GM21360 (cell line): Measurements from ENCODE around the gene CHRND.

Experiments used
- ATAC-seq: cut with Tn5 transposase; IDR thresholded peaks from one replicate; pipeline ENCODE4 v1.9.1; 2021; ENCODE audit warnings: mild to moderate bottlenecking, moderate library complexity; ENCODE audit not compliant: unreplicated experiment

The CHRND gene

DNA sequence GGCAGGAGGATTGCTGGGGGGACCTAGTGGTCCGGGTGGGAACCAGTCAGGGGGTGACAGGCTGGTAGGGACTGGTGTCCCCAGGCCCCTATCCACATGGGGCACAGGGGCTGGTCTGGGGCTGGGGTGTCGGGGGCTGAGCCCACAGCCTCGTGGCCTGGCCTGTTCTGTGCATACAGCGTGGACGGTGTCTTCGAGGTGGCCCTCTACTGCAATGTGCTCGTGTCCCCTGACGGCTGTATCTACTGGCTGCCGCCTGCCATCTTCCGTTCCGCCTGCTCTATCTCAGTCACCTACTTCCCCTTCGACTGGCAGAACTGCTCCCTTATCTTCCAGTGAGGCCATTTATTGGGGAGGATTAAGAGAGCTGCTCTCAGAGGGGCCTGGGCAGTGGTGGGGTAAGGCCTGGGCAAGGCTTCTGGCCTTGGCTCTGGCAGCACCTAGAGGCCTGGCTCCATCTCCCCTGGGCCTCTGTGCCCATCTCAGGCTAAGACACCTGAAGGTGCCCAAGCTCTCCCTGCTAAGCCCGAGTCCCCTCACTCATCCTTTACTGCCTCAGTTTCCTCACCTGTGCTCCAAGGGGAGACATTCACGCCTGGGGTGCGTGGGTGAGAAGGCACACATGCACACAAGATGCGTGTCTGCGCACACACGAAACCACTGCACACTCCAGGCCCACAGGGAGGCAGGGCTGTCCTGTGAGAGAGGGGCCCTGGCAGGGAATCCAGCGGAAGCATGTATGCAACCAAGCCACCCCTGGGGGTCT is 15.4 kb downstream of the CHRND start:
- no peak for ATAC-seq

DNA sequence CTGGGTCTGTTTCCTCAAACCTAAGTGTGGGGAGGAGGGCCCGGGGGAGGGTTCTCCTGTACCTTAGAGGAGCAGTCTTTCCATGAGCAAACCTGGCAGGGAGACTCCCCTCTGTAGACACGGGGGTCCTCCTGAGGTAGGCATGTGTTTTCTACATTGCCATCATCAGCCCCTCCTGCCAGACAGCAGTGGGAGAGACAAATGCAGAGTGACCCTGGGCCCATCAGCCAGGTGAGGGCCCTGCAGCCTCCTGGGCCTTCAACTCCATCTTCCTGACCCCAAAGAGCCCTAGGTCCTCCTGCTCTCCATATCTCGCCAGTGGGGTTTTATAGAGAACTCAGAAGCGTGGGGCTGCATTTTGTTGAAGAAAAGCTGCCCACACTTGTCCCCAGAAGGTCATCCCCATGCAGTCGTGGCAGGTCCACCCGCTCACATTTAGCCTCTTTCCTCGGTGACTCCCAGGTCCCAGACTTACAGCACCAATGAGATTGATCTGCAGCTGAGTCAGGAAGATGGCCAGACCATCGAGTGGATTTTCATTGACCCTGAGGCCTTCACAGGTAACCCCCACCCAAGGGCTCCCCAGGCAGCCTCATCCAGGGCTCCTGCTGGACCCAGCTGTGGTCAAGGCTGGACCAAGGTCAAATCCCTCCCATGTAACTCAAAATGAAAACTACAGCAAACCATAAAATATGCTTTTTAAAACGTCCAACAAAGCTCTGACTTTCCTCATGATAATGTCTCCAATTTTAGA is 16.2 kb downstream of the CHRND start:
- ATAC-seq, result no peak

DNA sequence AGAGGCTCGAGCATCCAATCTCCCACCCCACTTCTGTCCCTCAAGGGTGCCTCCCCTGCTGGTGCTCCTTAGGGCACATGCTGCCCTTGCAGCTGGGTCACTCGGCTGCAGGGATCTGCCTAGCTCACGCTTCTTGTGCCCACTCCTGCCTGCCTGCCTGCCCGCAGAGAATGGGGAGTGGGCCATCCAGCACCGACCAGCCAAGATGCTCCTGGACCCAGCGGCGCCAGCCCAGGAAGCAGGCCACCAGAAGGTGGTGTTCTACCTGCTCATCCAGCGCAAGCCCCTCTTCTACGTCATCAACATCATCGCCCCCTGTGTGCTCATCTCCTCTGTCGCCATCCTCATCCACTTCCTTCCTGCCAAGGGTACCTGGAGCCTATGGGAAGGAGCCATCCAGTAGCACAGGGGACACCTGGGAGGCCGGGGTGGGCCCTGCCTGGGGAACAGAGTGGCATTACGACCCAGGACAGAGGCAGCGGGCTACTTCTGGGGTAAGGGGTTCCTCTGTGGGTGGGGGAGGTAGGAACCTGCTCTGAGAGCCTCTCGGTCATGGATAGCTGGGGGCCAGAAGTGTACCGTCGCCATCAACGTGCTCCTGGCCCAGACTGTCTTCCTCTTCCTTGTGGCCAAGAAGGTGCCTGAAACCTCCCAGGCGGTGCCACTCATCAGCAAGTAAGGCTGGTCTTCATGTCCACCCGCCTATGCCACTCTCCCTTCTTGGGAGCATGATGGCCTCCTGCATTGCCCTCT is 16.9 kb downstream of the CHRND start:
- no peak for ATAC-seq

DNA sequence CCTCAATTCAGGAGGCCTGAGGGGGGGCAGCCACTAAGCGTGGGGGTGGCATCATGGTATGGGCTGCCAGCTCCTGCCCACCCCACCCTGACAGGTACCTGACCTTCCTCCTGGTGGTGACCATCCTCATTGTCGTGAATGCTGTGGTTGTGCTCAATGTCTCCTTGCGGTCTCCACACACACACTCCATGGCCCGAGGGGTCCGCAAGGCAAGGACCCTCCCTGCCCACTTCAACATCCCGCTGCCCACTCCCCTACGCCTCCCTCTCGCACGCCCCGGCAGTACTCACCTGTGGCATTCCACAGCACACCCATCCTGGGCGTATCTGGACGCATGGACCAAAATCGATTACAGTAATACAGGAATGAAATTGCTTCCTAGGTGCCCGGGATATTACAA is 17.5 kb downstream of the CHRND start:
- ATAC-seq, result no peak

DNA sequence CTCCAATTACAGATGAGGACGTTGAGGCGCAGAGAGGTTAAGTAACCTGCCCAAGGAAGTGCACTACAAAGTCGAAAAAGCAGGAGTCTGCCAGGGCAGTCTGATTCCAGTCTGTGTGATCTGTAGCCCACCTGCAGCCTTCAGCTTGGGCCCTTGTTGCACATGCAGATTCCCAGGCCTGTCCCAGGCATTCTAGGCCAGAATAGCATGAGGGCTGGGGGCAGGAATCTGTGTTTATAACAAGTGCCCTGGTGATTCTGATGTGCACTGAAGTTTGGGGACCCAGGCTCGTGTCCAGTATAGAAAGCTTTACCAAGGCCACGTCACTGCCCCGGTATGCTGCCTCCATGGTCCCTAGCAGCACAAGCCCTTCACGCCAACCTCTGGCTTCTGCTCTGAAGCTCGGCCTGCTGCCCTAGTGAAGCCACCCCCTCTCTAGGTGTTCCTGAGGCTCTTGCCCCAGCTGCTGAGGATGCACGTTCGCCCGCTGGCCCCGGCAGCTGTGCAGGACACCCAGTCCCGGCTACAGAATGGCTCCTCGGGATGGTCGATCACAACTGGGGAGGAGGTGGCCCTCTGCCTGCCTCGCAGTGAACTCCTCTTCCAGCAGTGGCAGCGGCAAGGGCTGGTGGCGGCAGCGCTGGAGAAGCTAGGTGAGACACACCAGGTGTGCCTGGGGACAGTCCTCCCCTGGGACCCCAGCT is 18.1 kb downstream of the CHRND start:
- no peak for ATAC-seq

DNA sequence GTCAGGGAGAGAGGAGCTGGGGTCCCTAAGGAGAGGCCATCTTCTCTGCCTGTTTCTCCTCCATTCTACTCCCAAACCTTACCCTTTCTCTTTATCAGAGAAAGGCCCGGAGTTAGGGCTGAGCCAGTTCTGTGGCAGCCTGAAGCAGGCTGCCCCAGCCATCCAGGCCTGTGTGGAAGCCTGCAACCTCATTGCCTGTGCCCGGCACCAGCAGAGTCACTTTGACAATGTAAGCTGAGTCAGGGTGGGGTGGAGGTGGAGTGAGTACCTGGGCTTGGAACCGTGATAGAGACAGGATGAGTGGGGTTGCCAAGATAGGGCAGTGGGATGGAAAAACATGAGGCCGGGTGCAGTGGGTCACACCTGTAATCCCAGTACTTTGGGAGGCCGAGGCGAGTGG is 18.7 kb downstream of the CHRND start:
- no peak for ATAC-seq

DNA sequence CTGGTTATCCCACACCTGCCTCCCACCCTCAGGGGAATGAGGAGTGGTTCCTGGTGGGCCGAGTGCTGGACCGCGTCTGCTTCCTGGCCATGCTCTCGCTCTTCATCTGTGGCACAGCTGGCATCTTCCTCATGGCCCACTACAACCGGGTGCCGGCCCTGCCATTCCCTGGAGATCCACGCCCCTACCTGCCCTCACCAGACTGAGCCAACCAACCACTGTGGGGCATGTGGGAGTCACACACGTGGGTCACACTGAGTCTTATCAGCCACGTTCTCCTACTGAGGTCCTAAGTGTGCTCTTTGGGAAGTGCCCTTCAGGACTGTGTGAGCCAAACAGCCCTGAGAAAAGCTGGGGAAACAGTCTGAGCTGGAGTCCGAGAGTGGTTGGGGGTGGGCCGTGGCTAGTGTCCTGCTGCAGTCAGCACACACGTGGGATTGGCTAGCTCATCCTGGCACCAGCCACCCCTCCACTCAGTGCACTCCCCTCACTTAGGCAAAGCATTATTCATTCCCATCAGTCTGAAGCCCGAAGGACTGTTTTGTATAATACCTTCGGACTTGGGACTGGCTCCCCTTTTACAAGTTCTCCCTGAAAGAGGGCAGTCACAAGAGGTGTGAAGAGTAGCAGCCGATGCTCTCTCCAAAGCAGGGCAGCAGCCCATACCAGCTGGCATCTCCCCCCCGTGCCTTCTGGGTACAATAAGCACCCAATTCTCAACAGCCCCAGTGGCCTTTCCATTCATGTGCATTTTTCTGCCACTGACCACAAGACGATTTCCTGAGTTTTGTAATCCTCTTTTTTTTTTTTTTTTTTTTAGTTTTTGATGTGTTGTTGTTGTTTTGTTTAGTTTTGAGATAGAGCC is 19.8 kb downstream of the CHRND start:
- no peak for ATAC-seq

DNA sequence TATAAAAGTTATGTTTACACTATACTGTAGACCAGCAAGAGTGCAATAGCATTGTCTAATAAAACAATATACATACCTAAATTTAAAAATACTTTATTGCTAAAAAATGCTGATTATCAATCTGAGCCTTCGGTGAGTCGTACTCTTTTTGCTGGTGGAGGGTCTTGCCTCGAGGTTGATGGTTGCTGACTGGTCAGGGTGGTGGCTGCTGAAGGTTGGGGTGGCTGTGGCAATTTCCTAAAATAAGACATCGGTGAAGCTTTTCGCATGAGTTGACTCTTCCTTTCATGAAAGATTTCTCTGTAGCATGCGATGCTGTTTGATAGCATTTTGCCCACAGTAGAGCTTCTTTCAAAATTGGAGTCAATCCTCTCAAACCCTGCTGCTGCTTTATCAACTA is 22.0 kb downstream of the CHRND start:
- no peak for ATAC-seq

DNA sequence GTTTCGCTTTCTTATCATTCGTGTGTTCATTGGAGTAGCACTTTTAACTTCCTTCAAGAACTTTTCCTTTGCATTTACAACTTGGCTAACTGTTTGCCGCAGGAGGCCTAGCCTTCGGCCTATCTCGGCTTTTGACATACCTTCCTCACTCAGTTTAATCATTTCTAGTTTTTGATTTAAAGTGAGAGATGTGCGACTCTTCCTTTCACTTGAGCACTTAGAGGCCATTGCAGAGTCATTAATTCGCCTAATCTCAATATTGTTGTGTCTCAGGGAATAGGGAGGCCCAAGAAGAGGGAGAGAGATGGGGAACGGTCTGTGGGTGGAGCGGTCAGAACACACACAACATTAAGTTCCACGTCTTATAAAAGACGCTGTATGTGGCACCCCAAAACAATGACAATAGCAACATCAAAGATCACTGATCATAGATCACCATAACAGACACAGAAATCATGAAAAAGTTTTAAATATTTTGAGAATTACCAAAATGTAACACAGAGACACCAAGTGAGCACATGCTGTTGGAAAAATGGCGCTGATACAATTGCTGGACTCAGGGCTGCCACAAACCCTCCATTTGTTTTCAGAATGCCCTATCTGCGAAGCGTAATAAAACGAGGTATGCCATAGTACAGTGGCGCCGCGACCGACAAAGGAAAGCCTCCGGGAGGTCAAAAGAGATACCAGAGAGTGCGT is 23.8 kb downstream of the CHRND start:
- ATAC-seq, result no peak

DNA sequence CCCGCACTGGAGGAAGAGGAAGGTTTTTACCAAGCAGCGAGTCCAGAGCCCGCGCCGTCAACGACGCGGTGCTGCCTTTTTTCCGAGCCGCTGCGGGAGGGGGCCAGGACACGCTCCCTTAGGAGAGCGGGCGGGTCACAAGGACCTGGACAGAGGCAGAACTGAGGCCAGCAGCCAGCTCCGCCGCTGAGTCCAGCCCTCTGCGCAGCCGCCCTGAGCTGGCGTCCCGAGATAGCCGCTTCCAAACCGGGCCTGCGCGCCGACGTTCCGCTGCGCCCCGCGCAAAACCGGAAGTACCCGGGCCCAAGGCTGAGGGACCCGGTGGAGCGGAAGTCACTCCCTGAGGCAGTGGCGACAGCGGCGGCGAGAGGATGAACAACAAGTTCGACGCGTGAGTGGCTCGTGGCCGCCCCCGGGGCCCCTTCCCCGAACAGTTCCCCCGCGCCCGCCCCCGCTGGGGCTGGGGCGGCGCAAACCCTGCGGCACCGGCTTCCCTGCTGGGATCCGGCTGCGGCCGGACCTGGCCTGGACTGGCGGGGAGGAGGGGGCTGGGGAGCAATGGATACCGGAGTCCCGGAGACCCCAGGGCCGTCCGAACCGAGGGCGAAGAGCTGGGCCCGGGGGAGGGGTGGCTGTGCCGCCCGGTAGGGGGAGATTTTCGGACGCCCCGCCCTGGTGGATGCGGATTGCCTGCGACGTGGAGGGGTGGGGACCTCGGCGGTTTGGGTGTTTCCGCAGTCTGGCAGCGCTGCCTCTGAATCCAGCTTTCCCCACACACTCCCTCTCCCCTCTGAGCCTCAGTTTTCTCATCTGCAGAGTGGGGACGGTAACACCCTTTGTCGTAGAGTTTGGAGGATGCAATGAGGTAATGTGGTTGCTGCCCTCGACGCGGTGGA is 24.6 kb downstream of the CHRND start, which contains the start of the genes EIF4E2 and TIGD1:
Gene EIF4E2, plus strand, starts transcription at position 336 of the 896 bp plus-strand sequence. Its CDS starts 36 bp downstream, at position 372.
Gene TIGD1, minus strand, starts transcription at position 204 of the 896 bp plus-strand sequence. CDS start 675 bp downstream, outside the sequence.
- peak; percentile 90 for ATAC-seq

DNA sequence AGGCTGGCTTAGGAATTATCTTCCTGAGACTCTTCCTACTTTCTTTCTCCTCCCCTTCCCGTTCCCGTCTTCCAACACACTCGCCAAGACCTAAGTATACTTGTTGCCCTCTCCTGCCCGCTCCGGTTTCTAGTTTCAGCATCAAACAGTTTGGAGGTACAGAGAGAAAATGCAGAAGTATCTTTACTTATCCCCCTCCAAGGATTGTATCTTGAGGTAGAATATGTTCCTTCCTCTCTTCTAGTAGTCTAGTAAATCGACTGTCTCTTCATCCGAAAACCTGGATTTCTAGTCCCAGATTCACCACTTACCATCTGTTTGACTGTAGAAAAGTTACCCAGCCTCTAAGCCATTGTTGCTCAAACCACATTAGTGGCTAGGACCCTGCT is 25.3 kb downstream of the CHRND start:
- no peak for ATAC-seq

DNA sequence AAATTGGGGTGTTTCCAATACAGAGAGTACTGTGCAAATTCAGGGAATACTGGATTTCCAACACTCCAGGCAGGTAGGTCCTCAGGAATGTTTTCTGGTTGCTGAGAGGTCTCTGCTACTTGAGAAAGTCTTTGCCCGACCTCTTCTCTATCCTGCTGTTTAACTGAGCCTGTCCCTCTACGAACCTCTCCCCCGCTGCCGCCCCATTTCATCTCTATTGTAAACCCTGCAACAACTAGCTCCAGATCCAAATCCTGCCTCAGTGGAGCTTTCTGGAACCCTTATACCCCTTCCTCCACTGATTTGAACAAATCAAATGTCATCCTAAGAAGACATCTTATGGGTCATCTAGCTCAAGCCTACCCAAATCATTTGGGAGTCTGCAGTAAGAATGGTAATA is 25.8 kb downstream of the CHRND start:
- ATAC-seq, result no peak

DNA sequence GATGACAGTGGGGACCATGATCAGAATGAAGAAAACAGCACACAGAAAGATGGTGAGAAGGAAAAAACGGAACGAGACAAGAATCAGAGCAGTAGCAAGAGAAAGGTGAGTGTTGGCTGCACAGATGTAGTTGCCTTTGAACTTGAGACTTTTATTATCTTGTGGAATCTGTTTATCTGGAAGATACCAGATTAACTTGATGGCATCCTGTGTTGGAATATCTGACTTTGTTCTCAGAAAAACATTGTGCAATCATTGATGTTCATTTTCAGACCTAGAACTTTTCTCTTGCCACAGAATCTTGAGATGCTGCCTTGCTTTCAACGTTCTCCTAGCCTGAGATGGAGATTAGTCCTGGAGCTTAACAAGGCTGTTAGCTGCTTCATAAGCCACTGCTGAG is 30.5 kb downstream of the CHRND start:
- ATAC-seq, result no peak

DNA sequence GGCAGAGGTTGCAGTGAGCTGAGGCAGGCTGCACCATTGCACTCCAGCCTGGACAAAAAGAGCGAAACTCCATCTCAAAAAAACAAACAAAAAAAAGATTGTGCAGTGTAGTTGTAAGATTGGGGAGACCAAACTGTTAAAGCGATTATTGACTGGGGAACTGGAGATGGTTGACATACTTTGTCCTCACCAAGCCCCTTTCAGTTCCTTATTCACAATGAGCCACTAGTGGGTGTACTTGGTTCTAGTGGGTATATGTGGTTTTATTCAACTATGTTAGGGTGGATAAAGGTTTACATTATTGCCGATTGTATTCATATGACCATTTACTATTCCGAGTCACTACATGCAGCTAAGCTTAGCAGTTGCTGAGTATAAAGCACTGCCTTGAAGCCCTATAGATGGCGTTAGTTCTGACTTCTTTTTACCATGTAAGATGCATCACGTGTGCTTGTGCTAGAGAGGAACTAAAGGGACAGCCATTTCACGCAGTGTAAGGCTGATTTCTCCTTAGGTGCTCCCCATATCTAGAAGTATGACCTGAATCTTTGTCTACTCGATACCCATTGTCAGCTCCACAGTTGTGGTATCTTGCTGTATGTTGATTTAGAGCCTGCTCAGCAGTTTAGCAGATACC is 36.7 kb downstream of the CHRND start:
- no peak for ATAC-seq

DNA sequence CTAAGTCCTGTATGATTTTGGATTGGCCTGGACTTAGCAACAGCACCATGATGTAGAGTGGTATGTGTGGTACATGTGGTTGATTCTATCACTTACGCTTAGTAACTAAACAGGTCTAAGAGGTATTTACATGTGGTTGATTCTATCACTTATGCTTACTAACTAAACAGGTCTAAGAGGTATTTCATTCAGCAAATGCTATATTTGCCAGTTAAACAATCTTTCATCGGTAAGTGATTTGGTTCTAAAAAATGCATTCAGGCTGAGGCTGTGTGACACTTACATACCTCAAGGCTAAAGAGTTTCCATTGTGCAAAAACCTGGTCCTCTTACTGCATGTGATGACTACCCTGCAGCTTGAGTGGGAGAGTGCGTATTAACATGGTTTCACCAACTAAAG is 37.6 kb downstream of the CHRND start:
- ATAC-seq, result no peak

DNA sequence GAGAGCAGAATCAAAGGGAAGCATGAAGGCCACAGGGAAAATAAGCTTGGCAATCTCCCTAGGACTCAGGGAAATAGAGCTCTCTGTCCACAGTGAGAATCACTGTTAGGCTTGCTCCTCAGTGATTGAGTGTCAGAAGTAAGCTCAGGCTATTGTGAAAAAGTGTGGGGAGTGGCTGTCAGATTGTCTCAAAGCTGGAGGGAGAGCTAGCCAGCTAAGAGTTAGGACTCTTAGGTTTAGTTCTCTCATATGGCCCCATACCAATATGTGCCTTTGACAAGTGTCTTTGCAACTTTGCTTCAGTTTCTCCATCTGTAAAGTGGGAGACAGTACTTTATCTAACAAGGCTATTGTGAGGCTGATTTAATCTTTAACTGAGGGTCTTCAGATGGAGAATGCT is 41.8 kb downstream of the CHRND start:
- no peak for ATAC-seq

DNA sequence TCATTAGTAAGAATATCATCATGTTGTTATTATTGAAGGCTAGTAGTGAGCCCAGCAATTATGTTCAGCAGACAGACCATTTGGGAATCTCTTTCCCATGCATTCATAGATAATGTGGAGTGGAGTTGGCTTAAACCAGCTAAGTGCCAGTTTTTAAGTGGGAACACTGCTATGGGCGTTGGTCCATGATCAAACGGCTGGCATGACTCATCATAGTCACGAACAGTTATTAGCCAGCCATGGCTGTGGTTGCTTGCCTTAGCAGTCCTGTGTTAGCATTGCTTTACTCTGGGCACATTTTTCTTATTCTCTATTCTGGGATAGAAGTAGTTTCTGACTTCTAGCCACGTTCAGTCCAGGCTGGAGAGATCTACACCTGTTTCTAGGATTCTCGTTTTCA is 42.2 kb downstream of the CHRND start:
- no peak for ATAC-seq

DNA sequence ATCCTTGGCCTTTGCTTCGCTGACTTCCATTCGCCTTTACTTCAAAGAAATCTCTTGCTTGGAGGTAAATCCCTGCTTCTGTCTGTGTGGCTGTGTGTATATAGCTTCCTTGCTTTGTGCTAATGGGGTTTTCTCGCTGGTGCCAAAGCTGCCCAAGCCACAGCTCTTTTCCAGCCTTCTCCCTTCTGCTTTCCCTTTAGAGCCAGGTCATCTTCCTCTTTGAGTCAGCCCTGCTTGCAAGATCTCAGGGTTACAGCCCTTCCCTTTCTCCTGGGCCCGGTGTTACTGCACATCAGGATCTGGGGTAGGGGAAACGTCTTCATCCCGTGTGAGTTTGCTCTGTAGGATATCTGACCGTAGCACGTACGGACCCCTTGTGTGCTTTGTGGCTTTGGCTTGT is 43.6 kb downstream of the CHRND start:
- ATAC-seq, result no peak
